GM19238 (cell line): ENCODE measurements around the gene MTMR2.
"Not testable (repeated sequence)": the region's sequence is repeated elsewhere in the genome, so short reads cannot be mapped to it uniquely, and the experiment has no call there.

ENCODE experiments used
- DNase-seq: peaks from one replicate; pipeline ENCODE4 v3.0.0; 2011; ENCODE audit warnings: low spot score; ENCODE audit not compliant: insufficient read length

The MTMR2 gene

DNA sequence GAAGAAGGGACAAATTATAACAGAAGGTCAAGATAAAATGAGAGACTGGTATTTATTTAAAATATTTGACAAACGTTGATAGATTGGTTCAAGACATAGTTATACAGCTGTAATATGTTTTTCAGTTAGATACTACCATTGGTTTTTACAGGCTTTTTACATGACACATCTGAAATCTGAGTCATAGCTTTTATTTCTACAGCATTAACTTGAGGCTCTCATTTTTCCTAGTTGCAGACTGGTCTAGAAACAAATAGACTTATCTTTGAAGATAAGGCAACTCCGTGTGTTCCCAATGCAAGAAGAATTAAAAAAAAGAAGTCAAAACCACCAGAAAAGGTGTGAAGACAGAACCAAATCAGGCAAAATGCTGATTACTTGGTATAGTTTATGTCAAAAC is 102.3 kb downstream of the MTMR2 start:
- no peak for DNase-seq

DNA sequence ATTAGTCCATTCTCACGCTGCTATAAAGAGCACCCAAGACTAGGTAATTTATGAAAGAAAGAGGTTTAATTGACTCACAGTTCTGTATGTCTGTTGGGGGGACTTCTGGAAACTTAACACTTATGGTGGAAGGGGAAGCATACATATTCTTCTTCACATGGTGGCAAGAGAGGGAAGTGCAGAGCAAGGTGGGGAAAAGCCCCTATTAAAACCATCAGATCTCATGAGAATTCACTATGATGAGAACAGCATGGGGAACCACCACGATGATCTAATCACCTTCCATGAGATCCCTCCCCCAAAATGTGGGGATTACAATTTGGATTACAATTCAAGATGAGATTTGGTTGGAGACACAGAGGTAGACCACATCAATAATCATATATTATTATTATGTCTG is 107.9 kb downstream of the MTMR2 start:
- no peak for DNase-seq

DNA sequence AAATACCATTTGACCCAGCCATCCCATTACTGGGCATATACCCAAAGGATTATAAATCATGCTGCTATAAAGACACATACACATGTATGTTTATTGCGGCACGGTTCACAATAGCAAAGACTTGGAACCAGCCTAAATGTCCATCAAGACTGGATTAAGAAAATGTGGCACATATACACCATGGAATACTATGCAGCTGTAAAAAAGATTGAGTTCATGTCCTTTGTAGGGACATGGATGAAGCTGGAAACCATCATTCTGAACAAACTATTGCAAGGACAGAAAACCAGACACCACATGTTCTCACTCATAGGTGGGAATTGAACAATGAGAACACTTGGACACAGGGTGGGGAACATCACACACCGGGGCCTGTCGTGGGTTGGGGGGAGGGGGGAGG is 112.9 kb downstream of the MTMR2 start:
- DNase-seq, result not testable (repeated sequence)

DNA sequence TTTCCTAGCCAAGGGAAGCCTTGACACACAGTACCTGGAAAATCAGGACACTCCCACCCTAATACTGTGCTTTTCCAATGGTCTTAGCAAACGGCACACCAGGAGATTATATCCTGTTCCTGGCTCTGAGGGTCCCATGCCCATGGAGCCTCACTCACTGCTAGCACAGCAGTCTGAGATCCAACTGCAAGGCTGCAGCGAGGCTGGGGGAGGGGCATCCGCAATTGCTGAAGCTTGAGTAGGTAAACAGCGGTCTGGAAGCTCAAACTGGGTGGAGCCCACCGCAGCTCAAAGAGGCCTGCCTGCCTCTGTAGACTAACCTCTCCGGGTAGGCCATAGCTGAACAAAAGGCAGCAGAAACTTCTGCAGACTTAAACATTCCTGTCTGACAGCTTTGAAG is 117.4 kb downstream of the MTMR2 start:
- not testable (repeated sequence) for DNase-seq

DNA sequence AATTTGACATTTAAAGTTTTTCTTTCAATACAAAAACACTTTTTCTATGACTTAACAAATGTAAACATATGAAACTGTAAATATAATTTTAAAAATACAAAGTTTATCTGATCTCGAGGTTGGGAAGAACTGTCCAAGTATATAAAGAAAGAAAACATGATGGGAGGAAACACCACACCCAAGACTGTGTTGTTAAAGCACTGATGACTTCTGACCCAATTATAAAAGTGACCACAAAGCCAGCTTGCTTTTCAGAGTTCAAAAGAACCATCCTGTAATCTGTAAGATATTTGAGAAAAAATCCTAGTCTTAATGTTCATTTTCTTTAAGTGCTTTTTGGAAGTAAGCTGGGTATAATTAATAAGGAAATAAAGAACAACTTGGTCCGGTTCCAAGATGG is 118.0 kb downstream of the MTMR2 start:
- no peak for DNase-seq

DNA sequence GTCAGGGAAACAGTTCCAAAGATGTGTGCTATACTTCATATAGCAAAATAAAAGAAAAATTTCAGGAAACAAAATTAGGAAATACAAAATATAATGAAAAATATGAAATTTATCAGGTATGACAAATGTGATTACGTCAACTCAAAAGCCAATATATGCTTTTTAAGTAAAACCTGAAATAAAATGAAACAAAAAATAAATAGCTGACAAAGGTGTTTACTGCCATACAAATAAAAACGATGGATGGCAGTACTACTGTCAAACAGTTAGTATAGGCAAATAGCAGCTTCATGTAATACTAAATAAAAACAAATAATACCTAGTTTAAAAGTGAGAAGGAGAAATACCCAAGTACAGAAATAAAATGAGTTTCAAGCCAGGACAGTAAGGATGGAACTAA is 119.9 kb downstream of the MTMR2 start:
- no peak for DNase-seq

DNA sequence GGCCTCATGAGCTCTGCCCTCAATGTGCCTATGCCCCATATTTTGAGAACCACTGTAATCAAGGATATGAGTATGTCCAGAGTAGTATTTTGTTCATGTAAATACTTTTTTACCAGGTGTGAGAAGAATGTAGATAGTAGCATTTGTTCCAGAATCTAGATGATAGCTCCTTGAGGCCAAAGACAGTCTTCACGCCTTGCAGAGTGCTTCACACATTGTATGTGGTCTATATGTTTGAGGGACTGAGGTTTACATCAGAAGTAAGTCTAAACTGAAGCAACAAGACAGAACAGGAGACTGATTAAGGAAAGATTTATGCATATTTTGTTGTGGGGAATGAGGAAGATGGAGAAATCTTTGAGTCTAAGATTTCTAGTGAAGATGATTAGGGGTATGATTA is 121.1 kb downstream of the MTMR2 start:
- no peak for DNase-seq

DNA sequence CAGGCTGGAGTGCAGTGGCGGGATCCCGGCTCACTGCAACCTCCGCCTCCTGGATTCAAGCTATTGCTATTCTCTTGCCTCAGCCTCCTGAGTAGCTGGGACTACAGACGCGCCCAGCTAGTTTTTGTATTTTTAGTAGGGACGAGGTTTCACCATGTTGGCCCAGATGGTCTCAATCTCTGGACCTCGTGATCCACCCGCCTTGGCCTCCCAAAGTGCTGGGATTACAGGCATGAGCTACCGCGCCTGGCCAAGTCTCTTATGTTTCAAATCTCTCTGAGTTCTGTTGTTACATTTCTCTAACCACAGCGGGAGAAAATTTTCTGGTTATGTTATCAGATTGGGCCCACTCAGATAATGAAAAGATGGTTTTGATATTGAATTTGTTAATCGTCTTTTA is 123.5 kb downstream of the MTMR2 start:
- DNase-seq, result no peak

DNA sequence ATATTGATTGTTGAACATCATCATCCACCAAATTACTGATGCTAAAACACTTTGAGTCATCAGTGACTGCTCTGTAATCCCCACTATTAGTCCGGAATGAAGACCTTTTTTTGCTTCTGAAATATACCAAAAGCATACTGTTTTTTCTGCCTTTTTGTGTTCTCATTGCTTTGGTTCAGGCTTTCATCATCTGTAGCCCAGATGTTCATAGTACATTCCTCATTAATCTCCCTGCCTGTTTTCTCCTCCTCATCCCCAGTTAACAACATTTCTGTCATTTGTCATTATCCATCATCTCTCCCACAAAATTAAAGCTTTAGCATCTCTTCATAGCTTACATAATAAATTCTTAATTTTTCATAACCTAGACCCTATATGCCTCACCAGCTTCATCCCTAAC is 124.4 kb downstream of the MTMR2 start:
- DNase-seq, result no peak

DNA sequence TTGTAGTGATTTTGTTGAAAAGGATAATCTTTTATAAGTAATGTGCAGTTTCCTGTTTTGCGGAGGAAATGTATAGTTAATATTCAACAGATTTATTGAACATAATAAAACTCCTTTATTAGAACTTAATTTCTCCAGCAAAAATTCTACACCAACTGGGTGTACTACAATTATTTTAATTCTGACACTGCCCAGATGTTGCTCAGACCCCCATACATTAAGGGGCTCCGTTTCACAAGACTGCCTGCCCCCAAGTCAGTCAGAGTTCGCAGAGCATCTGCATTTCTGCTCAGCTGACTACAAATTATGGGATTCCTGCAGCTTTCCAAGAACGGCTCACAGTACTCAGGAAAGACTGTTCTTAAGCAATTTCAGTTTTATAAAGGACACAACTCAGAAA is 127.4 kb downstream of the MTMR2 start:
- DNase-seq, result no peak

DNA sequence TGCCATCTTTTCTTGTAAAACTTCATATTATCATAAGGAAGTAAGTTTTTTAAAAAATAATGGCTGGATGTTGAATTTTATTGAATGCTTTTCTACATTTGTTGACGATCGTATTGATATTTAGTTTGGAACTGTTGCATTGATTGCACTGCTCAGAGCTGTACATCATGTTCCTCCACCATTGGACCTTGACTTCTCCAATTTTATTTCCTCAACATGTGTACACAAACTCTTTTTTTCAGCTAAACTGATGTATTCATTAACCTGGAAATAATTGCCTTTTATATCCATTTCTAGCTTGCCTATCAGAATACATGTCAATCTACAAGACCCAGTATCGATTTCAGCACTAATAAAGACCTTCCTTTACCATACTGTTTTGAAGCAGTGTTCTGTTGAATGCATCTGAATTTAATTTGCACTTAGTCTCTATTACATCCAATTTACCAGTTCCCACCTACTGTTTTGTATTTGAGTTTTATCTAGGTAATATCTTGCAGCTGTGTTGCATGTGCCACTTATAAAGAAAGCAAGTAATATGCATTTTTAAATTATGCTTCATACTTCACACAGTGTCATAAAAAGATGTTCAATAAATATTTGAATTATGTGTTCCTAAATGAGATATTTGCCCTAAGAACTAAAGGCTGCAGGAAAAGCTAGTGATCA is 128.1 kb downstream of the MTMR2 start:
- DNase-seq, result no peak

DNA sequence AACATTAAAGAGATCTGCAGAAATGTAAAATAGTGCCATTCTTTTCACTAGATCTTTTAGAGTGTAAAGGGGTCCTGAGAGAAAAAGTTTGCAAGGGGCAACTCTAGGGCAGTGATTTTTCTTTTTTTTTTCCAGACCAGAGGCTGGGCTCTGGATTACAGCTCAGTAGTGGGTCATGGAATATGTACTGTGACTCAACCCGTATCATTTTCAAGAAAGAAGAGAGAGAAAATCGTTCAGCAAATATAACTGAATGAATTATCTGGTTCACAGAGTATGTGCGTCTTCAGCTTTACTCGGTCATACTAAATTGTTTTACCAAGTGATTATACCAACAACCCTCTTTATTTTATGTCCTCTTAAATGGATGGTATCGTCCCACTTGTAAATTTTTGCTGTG is 129.8 kb downstream of the MTMR2 start:
- DNase-seq, result no peak

DNA sequence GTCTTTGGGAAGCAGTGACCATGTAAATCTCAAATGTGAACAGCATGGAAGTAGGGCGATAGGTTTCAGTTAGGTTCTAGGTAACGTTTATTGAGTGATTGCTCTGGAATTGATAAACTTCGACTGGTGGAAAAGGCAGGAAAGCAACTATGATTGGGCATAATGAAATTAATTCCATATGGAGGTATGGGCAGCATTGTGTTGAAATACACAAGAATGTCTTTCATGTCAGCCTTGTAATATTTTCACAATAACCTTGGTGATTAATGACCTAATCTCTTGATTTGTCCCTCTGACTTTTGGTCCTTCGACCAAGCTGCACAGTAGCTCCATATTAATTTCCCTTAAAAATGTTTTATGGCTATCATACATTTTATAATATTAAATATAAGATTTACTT is 130.8 kb downstream of the MTMR2 start:
- DNase-seq, result no peak

DNA sequence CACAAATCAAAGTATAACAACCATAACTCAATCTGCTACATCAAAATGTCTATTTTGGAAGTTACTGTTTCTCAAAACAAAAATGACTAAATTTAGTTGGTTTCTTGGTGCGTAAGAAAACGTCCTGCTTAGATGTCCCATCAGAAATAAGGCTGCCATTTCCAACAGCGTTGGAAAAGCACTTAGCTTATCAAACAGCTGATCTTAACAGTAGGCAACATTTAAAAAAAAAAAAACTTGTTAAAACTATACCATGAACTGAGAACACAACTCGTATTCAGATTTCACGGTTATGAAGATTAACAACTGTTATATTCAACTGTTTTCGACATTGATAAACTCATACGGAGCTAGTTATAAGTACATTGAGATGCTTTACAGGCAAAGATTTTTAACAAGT is 131.2 kb downstream of the MTMR2 start:
- no peak for DNase-seq

DNA sequence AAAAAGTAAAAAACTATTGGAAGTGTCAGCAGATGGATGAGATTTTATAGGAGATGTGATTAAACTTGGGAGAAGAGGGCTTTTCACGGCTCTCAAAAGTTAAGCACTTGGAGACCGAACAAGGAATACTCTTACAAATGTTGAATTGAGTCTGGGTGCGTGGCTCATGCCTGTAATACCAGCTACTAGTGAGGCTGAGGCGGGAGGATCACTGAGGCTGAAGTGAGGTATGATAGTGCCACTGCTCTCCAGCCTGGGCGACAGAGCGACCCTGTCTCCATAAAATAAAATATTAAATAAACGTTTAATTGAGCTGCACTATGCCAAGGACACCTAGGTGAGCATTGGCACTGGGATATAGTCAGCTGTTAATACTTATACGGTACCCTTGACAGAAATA is 131.7 kb downstream of the MTMR2 start:
- no peak for DNase-seq

DNA sequence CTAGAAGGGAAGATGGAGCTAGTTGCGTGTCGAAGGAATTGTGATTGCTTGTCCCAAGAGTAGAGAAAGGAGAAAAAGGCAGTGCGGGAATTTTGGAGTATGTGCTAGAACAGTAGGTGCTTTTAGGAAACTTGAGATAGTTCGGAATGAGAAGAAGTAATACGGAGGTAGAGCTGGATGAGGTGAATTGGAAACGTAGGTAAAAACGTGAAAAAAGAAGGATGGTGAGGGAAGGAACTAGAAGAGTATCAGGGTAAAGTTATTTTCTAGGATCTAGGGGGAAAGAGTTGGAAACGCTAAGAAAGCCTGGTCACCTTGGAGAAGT is 132.2 kb downstream of the MTMR2 start:
- no peak for DNase-seq

DNA sequence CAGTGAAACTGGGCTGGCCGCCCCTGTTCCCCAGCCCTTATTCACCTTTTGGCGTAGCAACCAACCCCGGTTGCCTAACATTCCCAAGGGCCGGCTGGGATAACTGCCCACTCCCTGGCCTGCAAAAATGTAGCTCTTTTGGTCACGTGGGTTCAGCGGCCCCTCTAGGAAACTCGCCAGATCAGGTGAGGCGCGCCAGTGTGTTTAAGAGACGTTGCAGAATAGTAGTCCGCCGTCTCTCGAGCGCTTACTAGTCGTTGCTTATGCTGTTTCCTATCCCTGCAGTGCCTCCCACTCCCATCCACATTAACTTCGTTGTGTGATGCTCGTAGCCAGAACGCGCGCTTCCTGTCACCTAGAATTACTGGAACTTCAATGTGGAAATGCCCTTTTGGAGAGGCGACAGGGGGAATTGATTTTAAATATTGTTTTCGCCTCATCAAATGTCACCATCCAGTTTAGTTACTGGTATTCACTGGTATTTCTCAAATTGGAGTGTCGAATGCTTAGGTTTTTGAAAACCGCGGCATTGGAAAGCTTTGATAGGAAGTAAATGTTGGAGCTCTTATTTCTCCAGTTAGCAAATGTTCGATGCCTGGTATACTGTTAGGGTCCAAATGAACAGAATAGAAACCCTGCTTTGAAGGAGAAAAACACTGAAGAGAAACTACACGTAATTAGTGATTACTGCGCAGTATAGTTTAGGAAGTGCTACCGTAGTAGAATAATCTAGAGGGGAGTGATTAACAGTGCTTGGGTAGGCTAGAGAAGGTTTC is 132.8 kb downstream of the MTMR2 start:
- no peak for DNase-seq

DNA sequence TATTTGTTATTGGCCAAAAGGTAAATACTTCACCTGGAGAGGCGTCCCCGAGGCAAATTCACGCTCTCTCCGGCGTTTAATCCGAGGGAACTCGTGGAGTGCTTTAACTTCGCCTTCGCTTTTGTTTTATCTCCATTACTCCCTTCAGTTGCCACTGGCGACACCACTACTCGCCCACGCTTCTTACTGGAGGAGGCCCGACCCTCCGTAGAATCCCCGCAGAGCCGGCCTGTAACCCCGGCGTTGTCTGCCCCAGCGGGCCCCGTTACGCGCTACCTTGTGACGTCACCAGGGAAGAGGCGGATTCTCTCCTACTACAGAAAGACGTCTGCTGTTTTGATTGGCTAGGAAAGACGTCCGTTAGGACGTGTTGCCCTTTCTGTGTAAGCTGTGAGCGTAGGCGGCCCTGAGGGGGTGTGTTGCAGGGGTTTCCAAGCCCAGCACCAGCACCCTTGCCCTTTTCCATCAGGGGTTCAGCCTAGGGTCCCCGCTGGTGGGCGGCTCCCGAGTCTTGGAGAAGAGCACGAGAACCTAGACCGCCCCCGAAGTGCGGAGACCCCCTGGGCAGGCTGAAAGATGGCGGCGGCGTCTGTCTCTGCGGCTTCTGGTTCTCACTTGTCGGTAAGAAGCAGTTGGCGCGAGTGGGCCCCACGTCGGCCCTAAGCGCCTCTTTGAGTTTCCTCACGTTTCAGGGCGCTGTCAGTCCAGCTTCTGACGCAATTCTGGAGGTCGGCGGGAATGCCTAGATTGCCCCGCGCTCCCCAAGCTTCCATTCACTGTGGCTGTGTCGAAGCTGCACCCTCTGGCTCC is 133.6 kb downstream of the MTMR2 start, which contains the start of gene CEP57:
Gene CEP57 (plus strand): TSS at position 376 of the 810 bp plus-strand sequence. CDS start 201 bp downstream, at position 577.
- DNase-seq, result peak; percentile 67

DNA sequence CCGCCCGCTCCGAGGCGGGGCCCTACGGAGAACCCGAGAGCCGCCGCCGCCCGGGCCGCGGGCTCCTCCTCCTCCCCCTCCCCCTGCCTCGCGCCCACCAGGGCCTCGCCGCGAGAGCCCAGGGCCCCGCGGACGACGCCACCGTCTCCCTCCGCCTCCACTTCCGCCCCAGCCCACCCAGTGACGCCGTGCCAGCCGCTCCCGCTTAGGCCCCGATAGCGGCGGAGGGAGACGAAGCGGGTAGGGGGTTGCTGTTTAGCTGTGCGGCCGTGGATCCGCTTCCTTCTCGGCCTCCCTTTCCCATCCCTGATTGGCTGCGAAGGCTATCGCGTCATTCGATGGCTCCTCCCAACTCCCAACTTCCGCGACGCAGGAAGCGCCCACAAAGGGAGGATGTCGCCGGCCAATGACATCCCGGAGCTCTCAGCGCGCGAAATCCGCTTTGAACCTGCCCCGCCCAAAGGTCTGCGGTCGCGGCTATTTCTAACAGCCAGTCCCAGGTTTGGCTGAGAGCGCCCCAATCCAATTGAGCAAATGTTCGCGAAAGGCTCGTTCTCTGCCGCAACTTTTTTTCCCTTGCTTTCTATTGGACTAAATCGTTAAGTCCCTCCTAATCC is 134.3 kb downstream of the MTMR2 start, which contains the start of gene FAM76B:
Gene FAM76B (minus strand): TSS at position 277 of the 617 bp plus-strand sequence. CDS start 304 bp downstream, outside the sequence.
- peak; percentile 73 for DNase-seq

DNA sequence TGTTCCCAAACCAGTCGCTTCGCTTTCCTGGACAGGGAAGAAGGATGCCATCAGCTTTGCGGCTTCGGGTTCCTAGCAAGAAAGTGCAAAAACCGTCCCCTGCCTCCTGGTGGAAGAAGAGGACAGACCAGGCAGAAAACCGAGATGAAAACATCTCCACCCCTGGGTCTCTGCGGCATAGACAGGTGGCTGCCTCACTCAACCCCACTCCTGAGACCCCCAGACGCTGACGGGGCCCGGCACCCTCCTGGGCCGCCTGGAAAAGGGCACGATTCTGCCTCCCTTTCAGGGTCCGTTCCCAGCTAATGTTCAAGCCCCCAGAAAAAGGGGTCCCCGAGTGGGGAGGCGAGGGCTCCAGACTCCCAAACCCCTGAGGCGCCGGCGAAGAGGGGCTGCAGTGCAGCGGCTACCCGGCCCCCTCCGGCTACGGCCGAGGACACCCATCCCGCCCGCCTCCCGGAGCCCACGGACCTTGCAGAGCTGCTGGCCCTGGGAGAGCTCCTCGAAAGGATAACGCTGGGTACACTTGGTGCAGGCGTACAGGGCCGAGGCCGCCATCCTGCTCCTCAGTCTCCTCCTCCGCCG is 134.9 kb downstream of the MTMR2 start:
- DNase-seq, result no peak
